Smooth muscle cell (in vitro differentiated cells): ENCODE measurements around the gene SLC12A3. TPM values are rescaled to one million over a fixed set of nuclear protein-coding genes. Genes with fewer than 3 reads are reported as not detected.
A peak's percentile ranks its signal among the peaks of the same experiment; 100 is the strongest.

Experiments used
- DNase-seq: peaks from one replicate; lab custom pipeline; 2025; ENCODE audit not compliant: unreplicated experiment; lab: John Stamatoyannopoulos, UW
- H2AFZ ChIP-seq: fragments of 200-600 bp; sonication (generic); 2 replicates; pipeline ENCODE4 v1.6.0; 2016; ENCODE audit warnings: antibody characterized with exemption, low read depth, mild to moderate bottlenecking
- H3F3A ChIP-seq: fragments of 200-600 bp; sonication (generic); 2 replicates; pipeline ENCODE4 v1.6.0; 2017; ENCODE audit warnings: antibody characterized with exemption, low read depth
- H3K27ac ChIP-seq: fragments of 200-600 bp; sonication (generic); 2 replicates; pipeline ENCODE4 v1.5.1; 2016; ENCODE audit warnings: low read depth, mild to moderate bottlenecking
- H3K27me3 ChIP-seq: fragments of 200-600 bp; sonication (generic); 2 replicates; pipeline ENCODE4 v1.6.1; 2016; ENCODE audit warnings: low read depth, mild to moderate bottlenecking
- H3K36me3 ChIP-seq: fragments of 200-600 bp; sonication (generic); 2 replicates; pipeline ENCODE4 v1.5.1; 2016; ENCODE audit warnings: low read depth
- H3K4me1 ChIP-seq: fragments of 200-600 bp; sonication (generic); 2 replicates; pipeline ENCODE4 v1.5.1; 2016; ENCODE audit warnings: low read depth
- H3K4me2 ChIP-seq: fragments of 200-600 bp; sonication (generic); 2 replicates; pipeline ENCODE4 v1.6.0; 2016; ENCODE audit warnings: mild to moderate bottlenecking
- H3K4me3 ChIP-seq: fragments of 200-600 bp; sonication (generic); 2 replicates; pipeline ENCODE4 v1.5.1; 2016; ENCODE audit warnings: mild to moderate bottlenecking
- H3K79me2 ChIP-seq: fragments of 200-600 bp; sonication (generic); 2 replicates; pipeline ENCODE4 v1.6.0; 2016; ENCODE audit warnings: low read depth, mild to moderate bottlenecking
- H3K9ac ChIP-seq: fragments of 200-600 bp; sonication (generic); 2 replicates; pipeline ENCODE4 v1.6.0; 2016; ENCODE audit warnings: low read depth
- H3K9me3 ChIP-seq: fragments of 200-600 bp; sonication (generic); replicated peaks from 2 replicates; pipeline ENCODE4 v1.5.1; 2016; ENCODE audit warnings: low read depth
- H4K20me1 ChIP-seq: fragments of 200-600 bp; sonication (generic); 2 replicates; pipeline ENCODE4 v1.6.0; 2016; ENCODE audit warnings: low read depth
- CTCF ChIP-seq: fragments of 200-600 bp; sonication (generic); IDR thresholded peaks from 2 replicates; pipeline ENCODE4 v1.5.1; 2017; ENCODE audit warnings: borderline replicate concordance, mild to moderate bottlenecking, antibody characterized with exemption; ENCODE audit not compliant: insufficient read depth, poor library complexity, severe bottlenecking
- WGBS: methylation state at CpG from one replicate; pipeline ENCODE4 v1.1.7; 2016; ENCODE audit warnings: low lambda C conversion rate; 5-methylcytosine and 5-hydroxymethylcytosine counted together
- polyA plus RNA-seq: library from polyadenylated mRNA; unstranded; fragments of >200 nt; fragmentation: Nextera tagmentation; extraction: Ambion mirVana; gene quantifications from 2 replicates; pipeline ENCODE4 v1.2.1, GENCODE V29; 2016
- total RNA-seq: library from RNA; depleted of rRNA; stranded (reverse); fragments of >200 nt; gene quantifications from 2 replicates; pipeline ENCODE4 v1.2.3, GENCODE V29; 2014

SLC12A3 gene
- total and polyA plus RNA-seq, 2 experiments from 2014 or later: not detected

GRCh38 chr16:56862776-56863175, 2.2 kb upstream of the SLC12A3 start:
- Histone ChIP-seq H3F3A (no peaks in the 10 kb centered on the region), H2AFZ (no peak overlapping the region), H3K9ac (no peak overlapping the region), H4K20me1 (no peaks in the 10 kb centered on the region), H3K4me1 (no peaks in the 10 kb centered on the region), H3K79me2 (no peaks in the 10 kb centered on the region), H3K36me3 (no peaks in the 10 kb centered on the region), H3K4me2 (no peak overlapping the region), H3K9me3 (no peaks in the 10 kb centered on the region), H3K4me3 (no peak overlapping the region), H3K27me3 (no peaks in the 10 kb centered on the region), H3K27ac (no peak overlapping the region)
- no peak for TF ChIP-seq CTCF
- WGBS: 94% methylated on average over 5 of the region's 5 CpGs
- DNase-seq: no peak

DNA sequence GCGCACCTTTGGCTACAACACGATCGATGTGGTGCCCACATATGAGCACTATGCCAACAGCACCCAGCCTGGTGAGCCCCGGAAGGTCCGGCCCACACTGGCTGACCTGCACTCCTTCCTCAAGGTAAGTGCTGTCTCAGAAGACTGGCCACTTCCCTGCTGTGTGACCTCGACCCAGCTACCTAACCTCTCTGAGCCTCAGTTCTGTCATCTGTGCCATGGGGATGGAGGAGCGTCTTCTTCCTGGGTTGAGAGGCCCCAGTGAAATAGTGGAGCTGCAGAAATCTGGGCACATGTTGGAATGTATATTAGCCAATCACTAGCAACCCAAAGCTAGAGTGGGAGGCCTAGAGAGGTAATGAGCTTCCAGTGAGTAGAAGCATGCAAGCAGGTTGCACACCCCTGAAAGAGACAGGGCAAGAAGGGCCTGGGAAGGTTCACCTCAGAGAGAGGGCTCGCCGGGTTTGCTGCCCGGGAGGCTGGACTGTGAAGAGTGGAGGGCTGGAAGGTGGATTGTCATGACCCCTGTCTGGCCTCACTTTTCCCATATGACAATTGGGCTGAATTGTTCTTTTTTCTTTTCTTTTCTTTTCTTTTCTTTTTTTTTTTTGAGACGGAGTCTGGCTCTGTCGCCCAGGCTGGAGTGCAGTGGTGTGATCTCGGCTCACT, 521 bp downstream of the SLC12A3 start:
- Histone ChIP-seq H3K9ac (no peak overlapping the region), H3K27ac (no peak overlapping the region), H2AFZ (no peak overlapping the region), H4K20me1 (no peaks in the 10 kb centered on the region), H3K4me3 (no peak overlapping the region), H3K4me1 (no peaks in the 10 kb centered on the region), H3F3A (no peaks in the 10 kb centered on the region), H3K27me3 (no peaks in the 10 kb centered on the region), H3K9me3 (no peaks in the 10 kb centered on the region), H3K79me2 (no peaks in the 10 kb centered on the region), H3K36me3 (no peaks in the 10 kb centered on the region), H3K4me2 (no peak overlapping the region)
- 98% methylated on average over 13 of the region's 13 CpGs for WGBS
- DNase-seq: no peak
- TF ChIP-seq CTCF: no peak

DNA sequence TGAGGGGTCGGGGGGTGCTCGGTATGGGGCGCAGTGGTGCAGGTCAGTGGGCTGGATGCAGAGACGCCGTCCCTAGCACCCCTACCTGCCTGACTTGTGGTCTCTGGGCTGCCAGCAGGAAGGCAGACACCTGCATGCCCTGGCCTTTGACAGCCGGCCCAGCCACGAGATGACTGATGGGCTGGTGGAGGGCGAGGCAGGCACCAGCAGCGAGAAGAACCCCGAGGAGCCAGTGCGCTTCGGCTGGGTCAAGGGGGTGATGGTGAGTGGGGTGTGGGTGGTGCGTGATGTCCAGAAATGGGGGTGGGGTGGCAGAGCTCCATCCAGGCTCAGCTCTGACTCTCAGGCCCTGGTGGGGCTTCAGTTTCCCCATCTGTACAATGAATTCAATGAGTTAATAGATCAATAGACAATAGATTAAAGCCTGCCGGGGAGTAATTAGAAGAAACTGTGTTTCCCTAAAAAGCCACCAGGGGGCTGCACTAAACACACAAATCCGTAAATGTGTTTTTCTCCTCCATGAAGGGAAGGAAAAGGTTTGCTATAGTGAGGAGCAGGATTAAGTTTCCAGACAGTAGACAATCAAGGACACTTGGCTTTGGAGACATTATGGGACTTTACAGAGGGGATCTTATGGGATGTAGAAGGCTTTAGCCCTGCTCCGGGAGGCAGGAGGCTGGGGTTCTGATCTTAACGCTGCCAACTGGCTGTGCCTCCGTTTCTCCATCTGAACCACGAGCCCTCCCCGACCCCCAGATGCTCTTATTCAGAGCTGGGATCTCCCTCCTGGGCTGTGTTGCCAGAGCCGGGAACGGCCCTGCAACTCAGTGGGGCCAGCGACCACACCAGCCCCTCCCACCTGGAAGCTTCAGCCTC, 2.2 kb downstream of the SLC12A3 start:
- no peak overlapping the region for H3K27ac ChIP-seq
- 63% methylated on average over 23 of the region's 23 CpGs for WGBS
- no peak for DNase-seq
- H4K20me1 ChIP-seq: no peaks in the 10 kb centered on the region
- H3K9me3 ChIP-seq: no peaks in the 10 kb centered on the region
- H3F3A ChIP-seq: no peaks in the 10 kb centered on the region
- peak; percentile 75 for TF ChIP-seq CTCF
- no peaks in the 10 kb centered on the region for H3K36me3 ChIP-seq
- no peaks in the 10 kb centered on the region for H3K4me1 ChIP-seq
- H3K9ac ChIP-seq: no peak overlapping the region
- H3K4me2 ChIP-seq: no peak overlapping the region
- no peaks in the 10 kb centered on the region for H3K27me3 ChIP-seq
- H3K79me2 ChIP-seq: no peaks in the 10 kb centered on the region
- H3K4me3 ChIP-seq: no peak overlapping the region
- H2AFZ ChIP-seq: peak overlapping the region; percentile 56
